HG02798 (cell line): ENCODE results near the gene CAMK1D.

Experiments
- ATAC-seq: cut with Tn5 transposase; IDR thresholded peaks from one replicate; pipeline ENCODE4 v1.9.1; 2021; ENCODE audit warnings: mild to moderate bottlenecking; ENCODE audit not compliant: unreplicated experiment, poor library complexity

CAMK1D gene

DNA sequence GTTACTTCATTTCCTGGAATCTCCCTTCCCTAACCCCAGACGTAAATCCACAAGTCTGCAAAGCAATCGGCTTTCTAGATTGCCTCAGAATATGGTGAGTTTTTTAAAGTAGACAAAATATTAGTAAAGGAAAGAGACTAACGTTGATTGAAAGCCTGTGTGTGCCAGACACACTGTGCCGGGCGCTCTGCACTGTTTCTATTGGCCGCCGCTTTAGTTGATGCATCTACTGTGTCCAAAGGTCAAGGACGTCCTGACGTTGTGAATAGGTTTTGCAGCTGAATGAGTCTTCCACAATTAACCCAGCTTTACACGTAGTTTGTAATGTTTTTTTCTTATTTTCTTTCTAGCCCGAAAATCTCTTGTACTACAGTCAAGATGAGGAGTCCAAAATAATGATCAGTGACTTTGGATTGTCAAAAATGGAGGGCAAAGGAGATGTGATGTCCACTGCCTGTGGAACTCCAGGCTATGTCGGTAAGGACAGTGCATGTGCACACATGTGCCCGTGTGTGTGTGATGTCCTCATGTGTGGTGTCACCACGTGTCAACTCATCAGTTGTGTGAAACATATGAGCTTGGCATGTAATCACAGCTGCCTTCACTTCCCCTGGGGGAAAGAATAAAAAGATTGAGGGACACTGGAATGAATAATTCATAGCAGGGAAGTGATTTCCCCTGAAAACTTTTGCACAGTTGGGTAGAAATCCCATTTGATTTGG lies 420.1 kb downstream of the CAMK1D start:
- ATAC-seq = no peak

DNA sequence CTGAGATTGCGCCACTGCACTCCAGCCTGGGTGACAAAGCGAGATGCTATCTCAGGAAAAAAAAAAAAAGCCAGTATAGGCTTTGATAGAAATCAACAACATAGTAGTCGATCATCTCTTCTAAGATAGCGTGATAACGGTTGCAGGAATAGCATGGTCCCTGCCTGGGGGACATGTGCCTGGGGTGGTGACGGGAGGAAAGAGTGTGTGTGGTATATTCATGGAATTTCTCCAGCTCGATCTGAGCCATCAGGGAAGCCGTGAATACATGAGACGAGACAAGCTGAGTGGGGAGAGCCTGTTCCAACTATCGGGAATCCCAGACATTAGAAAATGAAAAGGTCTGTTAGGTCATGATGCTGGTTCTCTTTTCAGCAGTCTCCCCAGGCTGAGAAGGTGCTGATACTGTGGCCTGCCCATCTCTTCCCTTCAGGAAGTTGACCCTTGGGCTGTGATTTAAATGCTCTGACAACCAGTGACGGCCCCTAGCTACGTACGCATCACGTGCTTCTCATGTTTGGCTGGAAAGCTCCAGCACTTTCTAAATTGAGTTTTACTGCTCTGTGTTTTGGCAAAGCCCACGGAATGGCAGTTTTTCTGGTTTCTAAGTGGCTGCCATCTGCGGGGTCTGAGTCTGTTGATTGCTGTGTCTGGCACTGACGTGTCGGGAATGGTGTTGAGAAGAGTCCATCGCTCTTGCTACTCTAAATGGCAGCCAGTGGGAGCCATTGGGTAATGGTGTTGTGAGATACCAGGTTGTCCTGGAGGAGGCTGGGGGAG lies 422.8 kb downstream of the CAMK1D start:
- ATAC-seq = no peak

DNA sequence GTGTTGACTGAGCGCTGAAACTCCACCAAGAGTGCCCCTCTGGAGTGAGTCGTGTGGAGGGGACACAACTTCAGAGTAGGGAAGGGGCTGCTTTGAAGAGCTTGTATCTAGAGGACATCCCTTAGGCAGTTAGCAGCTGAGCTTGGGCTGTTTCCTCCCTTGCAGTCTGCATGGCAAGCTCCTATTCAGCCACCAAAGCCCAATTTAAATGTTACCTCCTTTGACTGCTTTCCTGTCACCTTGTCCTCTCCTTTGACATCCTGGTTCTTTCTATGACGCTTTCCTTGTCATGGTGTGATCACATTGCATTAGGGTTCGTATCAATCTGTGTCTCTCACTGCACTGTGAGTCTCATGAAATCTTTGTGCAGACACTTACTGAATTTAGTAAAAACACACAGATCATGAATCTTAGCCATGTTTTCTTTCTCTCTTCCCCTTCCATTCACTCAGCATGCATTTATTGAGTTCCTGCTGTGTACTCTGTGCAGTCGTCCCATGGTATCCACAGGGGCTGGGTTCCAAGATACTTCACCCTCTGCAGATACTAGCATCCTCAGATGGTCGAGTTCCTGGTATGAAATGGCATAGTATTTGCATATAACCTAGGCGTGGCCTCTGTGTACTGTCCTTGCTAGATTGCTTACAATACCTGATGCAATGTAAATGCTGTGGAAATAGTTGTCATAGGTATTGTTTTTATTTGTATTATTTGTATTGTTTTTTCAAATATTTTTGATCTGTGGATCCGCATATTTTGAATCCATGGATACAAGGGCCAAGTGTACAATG lies 423.6 kb downstream of the CAMK1D start:
- ATAC-seq = no peak

DNA sequence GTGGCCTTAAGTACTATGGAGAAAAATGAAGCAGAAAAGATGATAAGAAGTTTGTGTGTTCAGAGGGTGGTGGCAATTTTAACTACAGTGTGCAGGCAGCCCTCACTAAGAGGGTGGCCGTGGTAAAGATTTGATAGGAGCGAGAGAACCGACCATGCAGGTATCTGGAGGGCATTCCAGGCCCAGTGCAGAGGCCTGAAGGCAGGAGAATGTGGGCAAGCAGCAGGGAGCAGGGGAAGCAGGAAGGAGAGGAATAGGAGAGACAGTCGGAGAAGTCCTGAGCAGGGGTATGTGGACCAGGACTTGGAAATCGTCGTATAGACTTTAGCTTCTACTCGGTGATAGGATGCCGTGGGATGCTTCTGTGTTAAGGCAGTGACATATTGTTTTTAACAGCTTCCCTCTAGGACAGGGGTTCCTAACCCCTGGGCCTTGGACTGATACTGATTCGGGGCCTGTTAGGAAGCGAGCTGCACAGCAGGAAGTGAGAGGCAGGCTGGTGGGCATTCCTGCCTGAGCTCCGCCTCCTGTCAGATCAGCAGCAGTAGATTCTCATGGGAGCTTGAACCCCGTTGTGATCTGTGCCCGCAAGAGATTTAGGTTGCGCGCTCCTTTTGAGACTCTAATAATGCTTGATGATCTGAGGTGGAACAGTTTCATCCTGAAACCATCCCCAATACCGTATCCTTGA lies 425.0 kb downstream of the CAMK1D start:
- ATAC-seq = no peak

DNA sequence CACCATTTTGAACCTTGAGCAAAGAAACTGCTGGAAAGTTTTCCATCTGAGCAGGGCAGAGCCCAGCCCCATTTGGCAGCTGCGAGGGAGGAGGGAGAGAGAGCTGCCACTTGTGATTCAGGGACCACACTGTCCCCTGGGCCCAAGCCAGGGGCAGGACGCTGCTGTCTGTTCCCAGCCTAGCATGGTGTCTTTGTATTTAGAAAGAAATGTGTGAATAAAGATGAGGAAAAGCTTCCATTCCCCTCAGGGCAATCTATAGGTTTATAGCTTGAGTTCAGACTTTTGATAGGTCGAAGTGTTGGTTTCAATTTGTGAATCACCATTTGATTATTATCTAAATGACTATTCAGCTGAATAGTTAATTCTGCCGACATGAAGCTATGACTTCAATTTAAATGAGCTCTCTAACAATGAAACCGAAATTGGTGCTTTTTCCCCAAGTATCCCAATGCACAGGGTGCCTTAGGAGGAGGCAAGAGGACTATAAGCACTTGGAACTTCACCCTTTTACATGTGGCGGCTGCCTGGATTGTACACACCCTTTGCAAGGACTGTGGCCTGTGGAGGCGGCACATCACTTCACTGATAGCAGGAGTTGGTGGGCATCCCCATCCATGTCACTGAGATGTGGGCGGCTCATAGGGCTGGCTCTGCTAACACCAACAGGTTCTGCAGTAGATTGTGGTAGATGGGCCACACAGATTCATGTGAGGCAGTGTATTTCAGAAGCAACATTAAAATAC lies 428.7 kb downstream of the CAMK1D start:
- no peak for ATAC-seq

DNA sequence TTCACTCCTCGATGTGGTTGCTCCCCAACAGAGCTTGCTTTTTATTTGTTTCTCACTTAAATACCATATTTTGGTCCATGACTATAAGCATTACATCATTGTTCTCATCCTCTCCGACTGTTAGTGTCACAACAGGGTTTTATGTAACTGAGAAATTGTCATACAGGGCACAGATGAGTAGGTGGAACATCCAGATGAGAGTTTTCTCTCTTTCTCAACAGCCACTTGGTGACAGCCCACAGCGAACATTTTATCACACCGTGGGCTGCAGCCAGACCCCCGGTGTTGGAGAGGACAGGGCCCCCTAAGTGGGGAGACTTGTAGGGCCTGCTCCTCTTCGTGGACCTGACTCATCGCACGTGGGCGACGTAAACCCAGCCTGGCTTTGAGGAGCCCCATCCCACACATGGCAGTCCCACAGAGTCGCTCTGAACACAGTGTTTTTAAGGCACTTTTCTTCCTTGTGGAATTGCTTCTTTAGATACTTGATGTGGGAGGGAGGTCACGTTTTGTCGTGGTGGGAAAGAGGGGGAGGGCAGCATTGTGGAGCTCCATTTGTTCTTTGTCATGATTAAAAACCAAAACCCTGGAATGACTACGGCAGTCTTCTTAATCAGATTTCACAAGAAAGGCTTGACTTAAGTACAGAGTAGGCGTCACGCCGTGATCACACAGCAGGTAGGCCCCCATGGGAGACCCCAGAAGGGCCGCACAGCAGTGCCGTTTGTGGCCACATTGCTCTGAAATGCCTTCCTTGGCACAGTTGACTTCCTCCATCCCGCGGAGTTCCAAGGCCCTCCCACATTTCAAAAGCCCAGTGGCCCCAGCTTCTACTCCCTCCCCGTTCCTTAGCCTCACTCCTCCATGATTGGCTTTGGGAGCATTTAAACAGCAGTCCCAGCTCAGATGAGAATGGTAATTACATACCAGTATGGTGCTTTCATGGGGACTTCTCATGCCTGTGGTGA lies 431.6 kb downstream of the CAMK1D start:
- no peak for ATAC-seq

DNA sequence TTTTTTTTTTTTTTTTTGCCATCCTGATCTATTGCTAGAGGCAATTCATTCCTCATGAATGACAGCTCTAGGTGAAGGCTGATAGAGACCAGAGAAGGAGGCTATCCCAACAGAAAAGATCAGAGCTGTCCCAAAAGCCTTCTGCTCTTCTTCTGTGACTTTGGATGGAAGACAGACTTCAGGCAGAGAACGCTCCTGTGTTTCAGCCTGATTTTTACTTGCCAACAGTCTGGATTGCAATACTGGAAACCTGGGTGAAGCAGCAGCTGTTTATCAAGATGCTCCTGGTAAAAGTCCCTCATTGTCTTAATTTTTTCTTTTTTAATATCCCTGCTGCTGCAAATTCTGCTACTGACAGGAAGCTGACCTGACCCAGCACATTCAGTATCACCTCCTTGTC lies 432.6 kb downstream of the CAMK1D start:
- no peak for ATAC-seq

DNA sequence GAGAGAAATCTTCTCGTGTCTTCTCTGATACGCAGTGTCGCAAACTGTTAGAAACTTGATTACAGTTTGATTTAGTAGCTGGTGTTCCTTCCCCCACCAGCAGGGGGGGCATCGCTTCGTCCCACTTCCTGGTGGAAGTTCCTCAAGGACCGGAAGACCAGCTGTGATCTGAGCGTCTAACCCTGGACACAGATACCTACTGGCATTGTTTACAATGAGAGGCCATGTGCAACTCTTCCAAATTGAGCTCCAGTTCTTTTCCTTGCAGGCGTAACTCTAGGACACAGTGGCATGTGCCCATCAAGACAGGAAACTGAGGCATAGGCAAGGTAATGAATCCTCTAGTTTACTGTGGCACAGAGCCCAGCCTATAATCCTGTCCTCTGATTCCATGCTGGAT lies 433.2 kb downstream of the CAMK1D start:
- ATAC-seq = no peak

DNA sequence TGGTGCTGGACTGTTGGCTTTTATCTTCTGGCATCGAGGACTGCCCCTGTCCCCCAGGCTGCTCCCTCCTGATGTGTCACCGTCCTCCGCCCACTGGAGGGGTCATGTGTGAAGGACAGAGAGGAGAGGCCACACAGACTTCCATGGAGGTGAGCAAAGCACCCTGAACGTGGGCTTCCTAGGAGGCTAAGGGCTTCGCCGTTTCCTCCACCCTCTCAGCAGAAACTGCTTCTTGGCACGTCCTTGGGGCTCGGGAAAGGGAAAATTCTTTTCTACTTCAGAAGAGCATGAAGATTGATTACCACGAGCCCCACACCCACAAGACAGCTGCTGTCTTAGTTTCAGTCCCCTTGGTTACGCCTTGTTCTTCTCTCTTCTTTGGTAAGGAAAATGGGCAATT lies 433.9 kb downstream of the CAMK1D start:
- no peak for ATAC-seq

DNA sequence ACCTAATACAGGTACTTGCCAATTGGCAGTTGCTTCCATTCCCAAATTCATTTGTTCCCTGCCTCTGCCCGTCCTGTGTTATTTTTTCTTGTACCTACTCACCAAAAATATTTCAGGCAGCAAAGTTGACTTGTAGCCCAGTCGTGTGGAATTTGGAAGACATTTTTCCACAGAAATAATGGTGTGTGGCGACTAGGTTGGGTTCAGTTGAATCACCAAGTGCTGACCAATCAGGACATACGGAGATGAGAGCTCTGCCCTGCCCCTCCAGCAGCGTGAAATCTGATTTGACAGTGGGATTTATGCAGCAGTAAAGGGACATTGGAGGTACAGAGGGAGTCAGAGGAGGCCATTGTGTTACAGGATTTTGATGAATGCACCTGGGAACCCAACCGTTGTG lies 435.3 kb downstream of the CAMK1D start:
- ATAC-seq = no peak

DNA sequence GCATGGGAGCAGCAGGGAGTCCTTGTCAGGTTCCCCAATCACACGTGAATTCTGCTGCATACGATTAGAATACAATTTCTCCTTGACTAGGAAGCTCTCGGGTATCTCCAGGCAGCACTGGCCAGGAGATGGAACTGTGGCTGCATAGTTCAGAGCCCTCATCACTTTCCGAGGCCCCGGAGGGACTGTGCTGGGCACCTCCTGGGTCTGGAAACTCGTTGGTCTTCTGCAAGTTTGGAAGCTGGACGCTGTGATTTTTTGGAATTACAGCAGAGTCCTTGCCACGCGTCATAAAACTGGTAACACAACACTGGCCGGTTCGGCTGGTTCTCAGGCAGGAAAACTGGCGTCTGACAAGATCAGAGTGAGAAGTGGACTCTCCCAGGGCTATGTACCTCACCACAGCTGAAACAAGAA lies 436.1 kb downstream of the CAMK1D start:
- no peak for ATAC-seq

DNA sequence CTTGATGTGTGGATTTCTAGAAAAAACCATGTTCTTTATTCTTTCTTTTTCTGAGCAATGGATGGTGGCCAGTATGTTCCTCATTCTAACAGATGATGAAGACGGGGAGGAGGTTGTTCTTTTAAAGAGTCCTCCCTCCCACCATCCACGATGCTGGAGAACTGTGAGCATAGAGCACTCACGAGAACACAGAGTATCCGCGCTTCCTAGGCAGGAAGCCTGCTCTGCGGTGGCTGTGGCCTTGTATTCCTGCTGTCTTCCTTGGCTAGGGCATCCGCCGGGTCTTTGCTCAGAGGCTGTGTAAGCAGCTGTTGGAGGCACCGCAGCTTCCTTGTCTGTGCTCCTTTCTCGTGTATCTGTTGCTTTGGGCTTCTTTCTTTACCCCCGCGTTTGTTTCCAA lies 437.9 kb downstream of the CAMK1D start:
- no peak for ATAC-seq

DNA sequence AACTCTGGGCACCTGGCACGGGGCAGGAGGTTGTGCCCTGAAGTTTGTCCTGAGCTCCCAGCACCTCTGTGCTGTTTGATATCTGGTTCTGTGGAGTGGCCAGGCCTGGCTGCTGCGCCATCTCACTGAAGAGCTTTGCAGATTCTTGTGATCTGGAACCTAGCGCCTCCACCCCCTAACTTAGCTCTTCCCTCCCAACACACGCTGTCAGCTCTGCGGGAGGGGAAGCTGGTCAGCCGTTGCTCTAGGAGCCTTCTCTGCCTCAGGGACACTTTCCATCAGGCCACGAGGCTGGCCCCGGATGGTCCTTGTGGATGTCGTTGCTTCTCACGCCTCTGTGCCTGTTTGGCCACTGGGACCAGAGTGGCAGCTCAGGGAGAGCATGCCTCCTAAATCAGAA lies 438.9 kb downstream of the CAMK1D start:
- ATAC-seq = no peak

DNA sequence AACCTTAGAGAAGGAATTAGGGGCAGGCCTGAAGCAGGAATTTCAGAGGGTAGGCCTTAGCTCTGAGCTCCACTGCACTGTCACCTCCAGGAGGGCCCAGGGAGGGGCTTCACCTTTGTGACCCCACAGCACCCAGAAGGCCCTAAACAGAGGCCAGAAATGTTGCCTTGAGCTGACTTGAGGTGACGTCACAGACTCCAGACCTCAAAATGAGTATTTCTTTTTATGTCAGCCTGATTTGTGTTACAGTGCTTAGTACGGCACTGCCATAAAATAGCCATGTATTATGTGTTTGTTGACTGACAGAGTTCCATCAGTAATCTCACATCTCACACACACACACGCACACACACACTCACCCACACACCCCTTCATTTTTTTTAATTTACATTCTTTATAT lies 440.9 kb downstream of the CAMK1D start:
- ATAC-seq = no peak

DNA sequence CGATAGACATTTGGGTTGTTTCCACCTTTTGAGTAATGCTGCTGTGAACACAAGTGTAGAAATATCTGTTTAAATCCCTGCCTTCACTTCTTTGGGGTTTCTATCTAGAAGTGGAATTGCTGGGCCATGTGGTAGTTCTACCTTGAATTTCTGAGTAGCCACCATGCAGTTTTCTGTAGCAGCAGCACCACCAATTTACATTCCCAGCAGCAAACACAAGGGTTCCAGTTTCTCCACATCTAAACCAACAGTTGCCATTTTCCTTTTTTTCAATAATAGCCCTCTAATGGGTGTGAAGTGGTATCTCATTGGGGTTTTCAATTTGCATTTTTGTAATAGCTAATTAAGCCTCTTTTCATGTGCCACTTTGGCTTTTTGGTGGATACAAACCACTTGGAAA lies 442.4 kb downstream of the CAMK1D start:
- no peak for ATAC-seq

DNA sequence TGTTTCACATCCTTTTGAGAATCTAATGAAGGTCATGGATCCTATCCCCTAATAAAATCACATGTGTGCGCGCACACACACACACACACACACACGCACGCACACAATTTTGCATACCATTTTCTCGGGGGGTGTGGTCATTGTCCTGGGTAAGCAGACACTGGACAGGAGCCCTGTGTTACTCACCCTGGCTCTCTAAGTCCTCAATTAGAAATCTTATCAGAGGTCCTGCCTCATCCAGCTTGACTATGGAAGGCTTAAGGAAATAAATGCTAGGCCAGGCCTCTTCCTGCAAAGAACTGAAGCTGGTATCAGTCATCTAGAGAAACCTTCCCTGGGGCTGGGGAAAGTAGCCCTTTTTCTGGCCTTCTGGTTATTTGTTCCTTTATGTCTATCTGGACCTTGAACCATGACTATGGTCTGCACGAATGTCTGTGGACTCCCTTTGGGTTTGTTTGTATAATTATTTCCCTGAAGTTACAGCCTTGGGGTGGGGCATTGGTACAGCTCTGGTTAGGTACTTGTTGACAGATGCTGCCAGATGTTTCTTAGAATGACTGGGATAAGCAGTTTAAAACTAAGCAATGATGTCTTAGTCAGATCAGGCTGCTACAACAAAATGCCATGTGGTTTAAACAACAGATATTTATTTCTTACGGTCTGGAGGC lies 443.7 kb downstream of the CAMK1D start:
- ATAC-seq = no peak

DNA sequence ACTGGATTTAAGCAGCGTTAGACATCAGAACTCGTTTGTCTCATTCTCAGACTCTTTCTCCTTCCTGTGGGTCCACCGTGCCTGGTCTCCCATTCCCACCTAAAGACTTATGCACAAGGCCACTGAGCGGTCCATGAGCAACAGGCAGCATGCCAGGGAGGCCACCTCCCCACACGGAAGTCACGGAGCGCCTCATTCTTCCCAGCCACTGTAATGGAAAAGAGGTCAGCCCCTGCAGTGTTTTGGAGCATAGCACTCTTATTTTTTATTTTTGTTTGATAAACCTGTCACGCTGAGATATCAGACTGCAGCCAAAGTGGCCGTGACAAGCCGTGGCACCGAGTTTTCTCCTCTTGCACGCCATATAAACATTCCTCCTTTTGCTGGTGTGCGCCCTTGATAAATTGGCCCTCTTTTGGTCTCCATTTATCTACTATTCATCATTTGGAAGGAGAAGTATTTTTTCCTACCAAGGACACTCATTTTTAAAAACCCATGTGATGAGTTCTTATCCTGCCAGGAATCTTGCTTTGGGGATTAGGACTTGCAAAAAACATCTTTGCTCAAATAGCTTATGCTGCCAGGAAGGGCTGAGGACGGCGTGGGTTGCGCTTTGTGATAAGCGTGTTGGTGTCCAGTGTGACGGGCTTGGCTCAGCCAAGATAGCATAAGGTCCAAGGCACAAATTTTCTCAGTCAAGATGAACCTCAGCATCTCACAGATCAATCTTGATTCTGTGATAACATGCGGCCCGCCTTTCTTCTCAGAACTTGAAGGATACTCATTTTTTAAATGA lies 446.2 kb downstream of the CAMK1D start:
- ATAC-seq = no peak
